Astrocyte (in vitro differentiated cells and primary cell): Measurements from ENCODE around the gene UTP11. TPM values are rescaled to one million over a fixed set of nuclear protein-coding genes. Genes with fewer than 3 reads are reported as not detected.

ENCODE experiments used
- DNase-seq: peaks from one replicate; pipeline ENCODE4 v3.0.0-alpha.2; 2010; ENCODE audit warnings: low read depth
- FAIRE-seq: peaks from 2 replicates; lab custom pipeline; 2011; peaks lifted over from hg19 to GRCh38; lab: Jason Lieb, UNC
- H2AFZ ChIP-seq: 2 replicates; pipeline ENCODE4 v1.6.0; 2012; ENCODE audit warnings: low read depth, low read length, inconsistent platforms
- H3K27ac ChIP-seq: 2 replicates; pipeline ENCODE4 v1.5.1; 2011; ENCODE audit warnings: low read depth, low read length, inconsistent platforms
- H3K27me3 ChIP-seq: 2 replicates; pipeline ENCODE4 v1.6.0; 2011; ENCODE audit warnings: low read length, inconsistent platforms; ENCODE audit not compliant: insufficient read depth
- H3K36me3 ChIP-seq: 2 replicates; pipeline ENCODE4 v1.5.1; 2011; ENCODE audit warnings: low read length, inconsistent platforms; ENCODE audit not compliant: insufficient read depth
- H3K4me1 ChIP-seq: 2 replicates; pipeline ENCODE4 v1.5.1; 2011; ENCODE audit warnings: low read length, inconsistent platforms; ENCODE audit not compliant: insufficient read depth
- H3K4me2 ChIP-seq: 2 replicates; pipeline ENCODE4 v1.6.0; 2012; ENCODE audit warnings: low read length, inconsistent platforms
- H3K4me3 ChIP-seq: 2 replicates; pipeline ENCODE4 v1.5.1; 2011; ENCODE audit warnings: low read depth, mild to moderate bottlenecking, low read length, inconsistent platforms; ENCODE audit not compliant: insufficient read depth
- H3K79me2 ChIP-seq: 2 replicates; pipeline ENCODE4 v1.6.0; 2012; ENCODE audit warnings: mild to moderate bottlenecking, low read length, inconsistent platforms; ENCODE audit not compliant: insufficient read depth
- H3K9ac ChIP-seq: 2 replicates; pipeline ENCODE4 v1.6.0; 2012; ENCODE audit warnings: mild to moderate bottlenecking, low read length, inconsistent platforms
- H3K9me3 ChIP-seq: 2 replicates; pipeline ENCODE4 v1.5.1; 2012; ENCODE audit warnings: low read depth, mild to moderate bottlenecking, low read length, inconsistent platforms; ENCODE audit not compliant: insufficient read depth
- H4K20me1 ChIP-seq: 2 replicates; pipeline ENCODE4 v1.6.0; 2012; ENCODE audit warnings: low read length, inconsistent platforms; ENCODE audit not compliant: insufficient read depth
- H3K27ac Mint-ChIP-seq: one replicate; pipeline ENCODE4 v1.8.0; 2021; ENCODE audit warnings: mild to moderate bottlenecking, mixed read lengths; ENCODE audit not compliant: unreplicated experiment
- H3K27me3 Mint-ChIP-seq: one replicate; pipeline ENCODE4 v1.8.0; 2021; ENCODE audit warnings: low read depth, mixed read lengths; ENCODE audit not compliant: unreplicated experiment
- H3K36me3 Mint-ChIP-seq: one replicate; pipeline ENCODE4 v1.8.0; 2021; ENCODE audit warnings: low read depth, mixed read lengths; ENCODE audit not compliant: unreplicated experiment
- H3K4me1 Mint-ChIP-seq: one replicate; pipeline ENCODE4 v1.8.0; 2021; ENCODE audit warnings: low read depth, mixed read lengths; ENCODE audit not compliant: unreplicated experiment
- H3K4me3 Mint-ChIP-seq: one replicate; pipeline ENCODE4 v1.8.0; 2021; ENCODE audit warnings: mild to moderate bottlenecking, moderate library complexity, mixed read lengths; ENCODE audit not compliant: unreplicated experiment
- H3K9me3 Mint-ChIP-seq: one replicate; pipeline ENCODE4 v1.8.0; 2021; ENCODE audit warnings: mild to moderate bottlenecking, mixed read lengths; ENCODE audit not compliant: unreplicated experiment
- CTCF ChIP-seq: IDR thresholded peaks from 2 replicates; pipeline ENCODE4 v1.5.1; 2011; ENCODE audit warnings: low read depth, mild to moderate bottlenecking, inconsistent platforms, low read length, moderate library complexity; ENCODE audit not compliant: insufficient read depth
- EZH2 ChIP-seq: IDR thresholded peaks from 2 replicates; pipeline ENCODE4 v1.6.1; 2012; ENCODE audit warnings: mild to moderate bottlenecking, low read length, inconsistent platforms; ENCODE audit not compliant: insufficient read depth
- total RNA-seq: library from RNA; stranded (reverse); gene quantifications from 2 replicates; pipeline ENCODE4 v1.2.1, GENCODE V29; 2021

Gene UTP11
- total RNA-seq, 1 donor from 2014 or later, result 42.6 TPM

GRCh38 chr1:38050397-38051078, 38.0 kb downstream of the UTP11 start:
- H3K9me3 ChIP-seq, result no peaks in the 10 kb centered on the region
- H3K79me2 ChIP-seq, result no peaks in the 10 kb centered on the region
- no peak for DNase-seq
- H3K27me3 ChIP-seq, result peaks cover 3% of the 10 kb centered on the region
- no peaks in the 10 kb centered on the region for H3K36me3 ChIP-seq
- no peak overlapping the region for H3K9ac ChIP-seq
- H3K4me2 ChIP-seq, result no peak overlapping the region
- Mint-ChIP-seq H3K9me3 (no peaks in the 10 kb centered on the region), H3K27ac (no peak overlapping the region), H3K36me3 (peaks cover 3% of the 10 kb centered on the region), H3K4me3 (no peak overlapping the region), H3K4me1 (peaks cover 10% of the 10 kb centered on the region), H3K27me3 (peaks cover 28% of the 10 kb centered on the region)
- peaks cover 9% of the 10 kb centered on the region for H3K4me1 ChIP-seq
- no peak overlapping the region for H3K4me3 ChIP-seq
- no peak for FAIRE-seq
- no peak overlapping the region for H3K27ac ChIP-seq
- H2AFZ ChIP-seq, result no peak overlapping the region
- peaks cover 4% of the 10 kb centered on the region for H4K20me1 ChIP-seq
- TF ChIP-seq CTCF (no peak), EZH2 (no peak)

- Histone ChIP-seq H3K9me3 (no peaks in the 10 kb centered on the region), H3K27ac (no peak overlapping the region), H3K4me1 (peaks cover 12% of the 10 kb centered on the region), H3K9ac (no peak overlapping the region), H4K20me1 (peaks cover 4% of the 10 kb centered on the region), H3K4me3 (no peak overlapping the region), H3K27me3 (no peaks in the 10 kb centered on the region), H2AFZ (no peak overlapping the region), H3K4me2 (no peak overlapping the region), H3K79me2 (no peaks in the 10 kb centered on the region), H3K36me3 (no peaks in the 10 kb centered on the region)
- H3K27ac Mint-ChIP-seq, result no peak overlapping the region
- peaks cover 28% of the 10 kb centered on the region for H3K27me3 Mint-ChIP-seq
- no peaks in the 10 kb centered on the region for H3K9me3 Mint-ChIP-seq
- H3K4me1 Mint-ChIP-seq, result peaks cover 11% of the 10 kb centered on the region
- TF ChIP-seq EZH2 (no peak), CTCF (no peak)
- no peak for FAIRE-seq
- peaks cover 3% of the 10 kb centered on the region for H3K36me3 Mint-ChIP-seq
- no peak for DNase-seq
- H3K4me3 Mint-ChIP-seq, result no peak overlapping the region
These were observed 38.6 kb downstream of the UTP11 start for GRCh38 chr1:38051079-38051543.
